ENCODE data around the gene TGFBRAP1.

TGFBRAP1 gene

GRCh38 chr2:105329561-105330495, at the start of gene TGFBRAP1:
TSS of gene TGFBRAP1 (minus strand) at chr2:105329735. CDS start at chr2:105308301, 21,434 bp downstream.
- DNase-seq = peak in 1 of 2 experiments; percentile 70

GRCh38 chr2:105378921-105379383, 49.4 kb upstream of the TGFBRAP1 start:
- no peak for DNase-seq

DNA sequence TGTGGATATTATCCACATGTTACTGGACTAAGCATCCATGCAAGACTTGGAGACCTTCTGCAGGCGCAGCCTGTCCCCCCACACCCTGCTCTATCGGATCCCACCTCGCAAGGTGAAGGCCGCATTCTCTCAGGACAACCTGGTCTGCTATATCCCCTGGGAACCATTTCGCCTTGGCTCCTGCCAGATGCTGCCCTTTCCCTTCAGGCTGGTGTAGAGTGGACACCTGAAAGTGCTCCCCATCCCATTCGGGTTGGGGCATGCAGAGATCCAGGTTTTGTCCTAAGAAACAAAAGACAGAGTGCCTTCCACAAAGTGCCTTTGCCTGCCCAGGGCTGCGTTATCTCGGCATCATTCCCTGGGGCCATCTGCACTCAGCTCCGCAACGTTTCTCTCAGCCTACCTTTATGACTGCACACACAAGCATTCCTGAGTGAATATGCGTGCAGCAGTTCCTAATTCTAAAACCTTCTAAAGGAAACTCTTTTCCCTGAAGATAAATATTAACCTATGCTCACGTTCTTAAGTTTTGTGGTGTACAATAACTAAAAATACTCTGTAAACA, 48.8 kb upstream of the TGFBRAP1 start:
- DNase-seq = no peak

DNA sequence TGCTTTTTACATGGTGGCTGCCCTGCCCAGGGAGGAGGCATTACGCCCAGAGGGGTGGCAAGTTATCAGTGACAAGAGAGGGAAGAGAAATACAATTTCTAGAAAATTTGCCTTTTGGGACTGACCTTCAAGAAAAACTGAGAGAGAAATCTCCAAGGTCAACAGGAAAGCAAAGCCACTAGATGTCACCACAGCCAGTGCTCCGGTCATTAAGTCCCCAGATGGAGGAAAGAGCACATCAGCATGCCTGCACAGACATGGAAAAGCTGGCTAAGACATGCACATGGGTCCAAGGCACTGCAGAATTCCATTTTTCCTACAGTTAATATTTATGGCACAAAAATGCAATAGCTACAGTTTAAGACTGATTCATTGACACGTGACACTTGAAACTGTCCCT, 48.3 kb upstream of the TGFBRAP1 start:
- DNase-seq = no peak

- DNase-seq = no peak
Measured at GRCh38 chr2:105376789-105377240, 47.3 kb upstream of the TGFBRAP1 start.

GRCh38 chr2:105376010-105376409, 46.5 kb upstream of the TGFBRAP1 start:
- DNase-seq = no peak

GRCh38 chr2:105375001-105375561, 45.5 kb upstream of the TGFBRAP1 start:
- no peak for DNase-seq

- DNase-seq = no peak
Measured at GRCh38 chr2:105373895-105374401, 44.4 kb upstream of the TGFBRAP1 start.

DNA sequence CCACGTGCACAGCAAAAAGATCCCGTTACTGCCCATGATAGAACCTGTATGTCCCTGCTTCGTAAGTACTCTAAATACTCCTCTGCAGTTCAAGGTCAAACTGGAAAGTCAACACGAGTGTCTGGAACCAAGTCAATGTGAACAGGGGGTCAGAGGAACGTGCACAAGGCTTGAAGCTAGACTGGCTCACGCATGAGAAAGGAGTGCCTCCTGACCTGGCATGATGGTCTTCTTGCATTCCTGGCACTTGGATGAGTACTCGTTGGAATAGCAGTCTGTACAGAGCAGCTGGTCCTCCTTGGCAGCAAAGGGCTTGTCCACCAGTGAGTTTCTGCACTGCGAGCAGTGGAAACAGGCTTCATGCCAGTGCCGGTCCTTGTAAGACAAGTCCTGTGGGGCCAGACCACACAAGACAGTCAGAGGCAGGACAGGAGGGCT, 43.8 kb upstream of the TGFBRAP1 start:
- DNase-seq = no peak

GRCh38 chr2:105371810-105372209, 42.3 kb upstream of the TGFBRAP1 start:
- no peak for DNase-seq

DNA sequence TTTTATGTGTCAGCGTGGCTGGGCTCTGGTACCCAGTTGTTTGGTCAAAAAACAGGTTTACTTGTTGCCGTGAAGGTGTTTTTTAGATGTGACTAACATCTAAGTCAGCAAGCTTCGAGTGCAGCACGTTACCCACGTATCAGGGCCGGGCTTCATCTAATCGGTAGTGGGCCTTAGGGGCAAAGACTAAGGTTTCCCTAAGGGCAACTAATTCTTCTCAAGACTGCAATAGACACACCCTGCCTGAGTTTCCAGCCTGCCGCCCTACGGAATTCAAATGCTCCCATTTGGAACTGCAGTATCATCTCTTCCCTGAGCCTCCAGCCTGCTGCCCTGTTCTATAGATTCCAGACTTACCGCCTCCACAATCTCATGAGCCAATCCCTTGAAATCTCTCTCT, 41.6 kb upstream of the TGFBRAP1 start:
- no peak for DNase-seq

DNA sequence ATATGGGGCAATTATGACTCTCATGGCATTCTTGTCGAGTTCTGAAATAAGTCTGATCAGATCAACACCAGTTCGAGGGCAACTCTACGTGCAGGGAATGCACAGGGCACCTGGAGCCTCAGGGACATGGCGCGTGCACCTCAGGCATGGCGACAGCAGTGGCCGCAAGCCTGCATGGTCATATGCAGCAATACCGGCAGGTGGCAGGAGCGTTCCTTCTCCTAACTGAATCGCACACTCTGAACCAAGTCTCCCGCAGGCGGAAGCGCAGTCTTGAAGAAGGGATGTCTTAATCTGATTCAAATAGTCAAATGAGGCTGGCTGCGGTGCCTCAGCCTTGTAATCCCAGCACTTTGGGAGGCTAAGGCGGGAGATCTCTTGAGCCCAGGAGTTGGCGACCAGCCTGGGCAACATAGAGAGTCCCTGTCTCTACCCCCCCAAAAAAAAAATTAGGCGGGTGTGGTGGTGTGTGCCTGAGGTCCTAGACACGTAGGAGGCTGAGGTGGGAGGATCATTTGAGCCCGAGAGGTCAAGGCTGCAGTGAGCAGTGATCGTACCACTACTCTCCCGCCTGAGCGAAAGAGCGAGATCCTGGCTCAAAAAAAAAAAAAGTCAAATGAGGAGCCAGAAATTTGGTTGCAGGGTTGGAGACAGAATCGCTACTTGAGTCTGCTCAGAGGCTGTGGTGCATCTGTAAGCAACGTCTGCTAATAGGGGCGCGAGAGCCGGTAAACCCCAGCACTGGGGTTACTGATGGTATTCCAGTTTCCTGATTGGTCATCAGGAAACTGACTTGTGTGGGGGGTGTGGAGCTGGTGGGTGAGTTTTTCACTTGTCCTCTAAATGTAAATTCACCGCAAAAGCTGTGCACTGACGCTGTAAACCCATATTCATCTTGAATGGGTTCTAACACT, 40.5 kb upstream of the TGFBRAP1 start:
- DNase-seq = peak; percentile 71 to 91

- no peak for DNase-seq
Measured at GRCh38 chr2:105368759-105369408, 39.3 kb upstream of the TGFBRAP1 start.

DNA sequence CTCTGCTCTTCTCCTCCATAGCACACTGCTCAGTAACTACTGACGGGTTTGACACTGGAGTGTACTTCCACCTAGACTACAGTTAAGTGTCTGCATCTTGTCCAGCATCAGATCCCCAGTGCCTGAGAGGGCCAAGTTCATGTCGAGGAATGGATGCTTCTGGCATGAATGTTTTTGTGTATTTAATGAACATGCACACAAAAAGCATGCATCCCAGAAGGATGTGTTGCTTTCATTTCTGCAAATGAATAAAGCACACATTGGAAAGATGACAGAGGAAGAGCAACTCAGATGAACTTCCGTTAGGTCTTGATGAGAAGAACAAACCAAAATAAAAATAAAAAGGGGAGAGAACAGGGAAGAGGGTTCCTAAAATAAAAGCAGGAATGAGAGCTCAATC, 35.7 kb upstream of the TGFBRAP1 start:
- DNase-seq = no peak

GRCh38 chr2:105364436-105365139, 35.1 kb upstream of the TGFBRAP1 start:
- no peak for DNase-seq

DNA sequence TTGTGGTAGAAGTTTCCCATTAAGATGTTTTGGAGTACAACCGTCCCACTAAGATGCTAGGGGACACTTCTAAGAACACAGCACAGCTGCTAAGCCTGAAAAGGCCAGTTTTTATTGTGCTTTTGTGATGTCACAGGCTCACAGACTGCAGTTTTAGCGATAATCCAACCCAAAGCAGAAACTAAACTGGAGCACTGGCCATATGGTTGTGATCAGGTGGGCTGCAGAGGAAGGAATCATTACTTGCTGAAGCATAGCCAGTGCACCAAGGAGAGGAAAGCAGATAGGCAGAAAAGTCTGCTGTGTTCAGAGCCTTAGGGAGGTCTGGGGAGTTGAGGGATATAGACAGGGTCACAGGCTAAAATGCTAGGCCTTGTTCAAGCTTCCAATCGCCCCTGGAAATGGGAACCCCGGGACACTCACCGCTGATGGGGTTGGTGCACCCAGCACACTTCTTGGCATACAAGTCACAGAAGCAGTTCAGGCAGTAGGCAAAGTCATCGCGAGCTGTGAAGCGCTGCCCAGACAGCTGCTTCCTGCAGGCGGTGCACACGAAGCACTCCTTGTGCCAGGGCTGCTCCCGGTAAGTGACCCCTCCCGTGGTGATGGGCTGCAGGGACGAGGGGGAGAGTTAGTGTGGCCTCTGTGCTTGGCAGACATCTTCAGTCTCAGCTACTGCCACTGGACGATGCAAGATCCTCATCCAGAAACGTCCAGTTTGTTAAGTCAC, 33.5 kb upstream of the TGFBRAP1 start:
- DNase-seq = no peak

DNA sequence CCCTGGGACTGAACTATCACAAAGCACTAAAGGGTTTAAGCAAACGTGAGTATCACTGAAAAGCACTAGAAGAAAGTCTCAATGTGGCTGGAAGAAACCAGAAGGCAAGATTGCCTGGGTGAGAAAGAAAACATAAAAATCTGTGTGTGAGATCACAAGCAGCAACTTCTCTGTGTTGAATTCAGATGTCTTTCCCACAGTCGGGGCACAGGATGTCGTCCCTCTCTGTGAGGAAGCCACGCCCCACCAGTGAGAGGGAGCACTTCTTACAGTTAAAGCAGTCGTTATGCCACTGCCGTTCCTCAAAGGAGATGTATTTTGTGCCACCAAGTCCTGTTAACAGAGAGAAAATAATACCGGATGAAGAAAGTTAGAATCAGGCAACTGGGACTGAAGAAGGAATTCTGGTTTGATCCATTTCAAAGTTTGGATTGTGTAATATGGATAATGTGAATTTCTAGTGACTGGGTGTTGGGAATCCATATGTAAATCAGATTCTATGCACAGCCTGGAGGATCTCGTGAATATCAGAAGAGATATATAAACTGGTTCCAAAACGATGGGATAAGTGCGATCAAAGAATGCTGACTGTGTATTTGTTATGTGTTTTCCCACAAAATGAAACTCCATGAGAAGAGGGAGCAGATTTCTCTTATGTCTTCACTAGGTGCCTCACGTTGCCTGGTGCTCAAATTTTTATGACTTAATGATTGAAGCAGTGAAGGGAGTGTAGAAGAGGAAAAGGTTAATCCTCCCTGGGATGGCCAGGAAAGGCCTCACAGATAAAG, 31.8 kb upstream of the TGFBRAP1 start:
- DNase-seq = no peak

DNA sequence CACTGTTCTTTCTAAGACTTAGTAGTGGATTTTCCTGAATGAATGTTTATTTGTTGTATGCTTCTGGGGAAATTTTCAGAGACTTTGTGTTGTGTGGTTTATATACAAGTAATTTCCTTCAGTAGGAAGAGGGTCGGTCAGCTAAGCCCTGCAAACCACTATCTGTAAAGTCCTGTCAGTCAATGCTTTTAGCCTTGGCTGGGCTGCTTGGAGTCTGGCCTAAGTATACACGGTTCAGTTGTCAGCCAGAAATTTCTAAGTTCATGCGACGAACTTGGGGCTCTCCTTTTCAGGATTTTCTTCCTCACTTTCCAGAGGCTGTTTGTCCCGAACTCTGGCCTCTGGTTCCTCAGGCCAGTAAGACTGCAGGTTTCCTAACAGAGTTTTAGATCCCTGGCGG, 29.1 kb upstream of the TGFBRAP1 start:
- no peak for DNase-seq

DNA sequence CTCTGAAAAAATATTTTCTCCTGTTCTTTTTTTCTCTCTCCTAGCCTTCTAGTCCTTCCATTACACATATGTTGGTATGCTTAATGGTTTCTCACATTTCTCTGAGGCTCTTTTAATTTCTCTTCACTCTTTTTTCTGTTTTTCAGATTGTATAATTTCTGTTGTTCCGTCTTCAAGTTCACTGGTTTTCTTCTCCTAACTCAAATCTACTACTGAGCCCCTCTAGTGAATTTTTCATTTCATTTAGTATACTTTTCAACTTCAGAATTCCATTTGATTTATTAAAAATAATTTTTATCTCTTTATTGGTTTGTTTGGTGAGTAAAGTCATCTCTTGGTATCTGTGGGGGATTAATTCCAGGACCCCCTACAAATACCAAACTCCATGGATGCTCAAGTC, 27.6 kb upstream of the TGFBRAP1 start:
- no peak for DNase-seq

All from NCI-H526 (cell line).